Measurements from ENCODE around the gene CHKA.

DNA sequence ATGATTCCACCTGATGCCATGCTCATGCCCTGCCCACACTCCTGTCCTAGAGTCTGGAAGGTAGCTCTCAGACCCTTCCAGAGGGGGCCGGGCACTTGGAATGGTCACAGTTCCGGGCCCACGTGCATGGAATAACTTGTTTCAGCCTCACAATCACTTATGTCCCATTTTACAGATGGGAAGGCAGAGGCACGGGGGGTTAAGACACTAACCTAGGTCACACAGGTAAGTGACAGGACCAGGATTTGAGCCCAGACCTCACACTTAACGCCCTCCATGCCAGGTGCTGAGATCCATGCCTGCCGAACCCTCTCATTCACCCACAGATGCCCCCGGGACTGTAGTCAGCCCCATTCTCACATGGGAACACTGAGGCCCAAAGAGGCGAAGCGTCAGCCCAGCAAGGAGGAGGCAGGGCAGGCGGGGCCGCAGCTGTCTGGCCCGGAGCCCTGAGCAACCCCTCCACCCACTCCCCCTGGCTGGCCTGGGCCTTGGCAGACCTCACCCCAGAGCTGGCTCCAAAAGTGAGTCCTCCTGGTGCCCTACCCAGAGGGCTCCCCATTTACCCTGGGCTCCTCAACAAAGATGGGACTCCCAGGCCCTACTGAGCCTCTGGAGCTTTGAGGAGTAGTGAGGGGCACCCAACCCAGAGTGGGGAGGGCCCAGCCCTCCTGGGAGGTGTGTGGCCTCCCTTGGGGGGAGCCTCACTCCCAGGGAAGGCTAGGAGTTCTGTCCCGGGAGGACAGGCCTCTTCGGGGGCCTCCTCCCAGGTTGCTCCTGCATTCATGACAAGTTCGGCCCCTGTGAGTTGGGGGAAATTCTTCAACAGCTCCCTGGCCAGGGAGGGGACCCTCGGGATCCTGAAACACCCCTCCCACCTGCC lies 113.4 kb downstream of the CHKA start:
- TF ChIP-seq REST (IDR thresholded peaks at IDR 0.05; ENCODE audit: insufficient read depth in 1 of 2, low read depth in 2 of 2, low read length in 2 of 2) (no peak), POLR2AphosphoS5 (IDR thresholded peaks at IDR 0.05; ENCODE audit: low read depth, low read length) (no peak)
